IPS-NIHi7 (cell line): Measurements from ENCODE around the gene SLC13A3.
A peak's percentile ranks its signal among the peaks of the same experiment; 100 is the strongest.

ENCODE experiments used
- DNase-seq: peaks from one replicate; pipeline ENCODE4 v3.0.0; 2012; ENCODE audit warnings: mixed read lengths; ENCODE audit errors: extremely low spot score

The SLC13A3 gene

DNA sequence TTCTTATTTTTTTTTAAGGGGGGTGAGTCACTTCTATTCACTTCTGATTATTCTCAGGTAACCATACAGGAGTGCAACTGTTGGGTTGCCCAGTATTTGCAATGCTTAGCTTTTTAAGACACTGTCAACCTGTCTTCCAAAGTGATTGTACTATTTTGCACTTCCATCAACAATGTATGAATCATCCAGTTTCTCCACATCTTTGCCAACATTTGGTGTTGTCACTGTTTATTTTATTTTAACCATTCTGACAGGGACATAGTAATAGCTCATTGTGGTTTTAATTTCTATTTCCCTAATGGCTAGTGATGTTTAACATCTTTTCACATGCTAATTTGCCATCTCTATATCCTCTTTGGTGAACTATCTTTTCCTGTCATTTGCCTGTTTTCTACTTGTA is 1.4 kb upstream of the SLC13A3 start:
- DNase-seq, result no peak

DNA sequence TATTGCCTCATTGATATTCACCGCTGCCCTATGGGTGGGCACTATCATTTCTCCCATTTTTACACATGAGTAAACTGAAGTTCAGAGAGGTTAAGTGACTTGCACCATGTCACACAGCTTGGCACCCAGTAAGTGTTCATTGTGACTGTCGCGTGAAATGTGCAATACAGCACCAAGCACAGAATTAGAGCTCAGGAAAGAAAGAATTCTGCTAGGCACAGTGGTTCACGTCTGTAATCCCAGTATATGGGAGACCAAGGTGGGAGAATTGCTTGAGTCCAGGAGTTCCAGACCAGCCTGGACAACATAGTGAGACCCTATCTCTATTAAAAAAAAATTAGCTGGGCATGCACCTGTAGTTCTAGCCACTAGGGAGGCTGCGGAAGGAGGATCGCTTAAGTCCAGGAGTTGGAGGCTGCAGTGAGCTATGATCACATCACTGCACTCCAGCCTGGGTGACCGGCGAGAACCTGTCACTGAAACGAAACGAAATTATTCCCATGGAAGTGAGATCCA is 626 bp downstream of the SLC13A3 start:
- DNase-seq, result no peak

DNA sequence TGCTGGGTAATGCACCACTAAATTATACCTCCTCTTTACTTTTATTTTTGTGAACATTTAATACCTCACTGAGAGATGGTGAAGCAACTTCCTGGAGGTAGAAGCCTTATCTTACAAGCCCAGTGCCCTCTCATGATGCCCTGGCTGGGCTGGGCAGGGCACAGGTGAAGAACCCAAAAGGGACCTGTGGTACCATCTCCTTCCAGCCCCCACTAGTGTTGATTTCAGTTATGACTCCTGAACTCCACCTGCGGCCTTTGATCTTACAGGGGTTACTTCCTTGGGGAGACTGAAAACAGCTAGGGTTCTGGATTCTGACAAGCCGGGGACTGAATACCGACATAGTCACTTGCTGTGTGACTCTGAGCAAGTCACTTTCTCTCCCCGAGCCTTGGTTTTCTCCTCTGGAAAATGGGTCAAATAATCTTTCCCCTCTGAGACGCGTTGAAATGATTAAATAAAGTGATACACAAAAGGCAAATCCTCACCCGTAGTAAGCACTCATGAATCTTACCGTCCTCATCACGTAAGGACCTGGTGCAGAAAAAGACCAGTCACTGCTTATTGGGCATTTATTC is 1.2 kb downstream of the SLC13A3 start:
- DNase-seq, result no peak

DNA sequence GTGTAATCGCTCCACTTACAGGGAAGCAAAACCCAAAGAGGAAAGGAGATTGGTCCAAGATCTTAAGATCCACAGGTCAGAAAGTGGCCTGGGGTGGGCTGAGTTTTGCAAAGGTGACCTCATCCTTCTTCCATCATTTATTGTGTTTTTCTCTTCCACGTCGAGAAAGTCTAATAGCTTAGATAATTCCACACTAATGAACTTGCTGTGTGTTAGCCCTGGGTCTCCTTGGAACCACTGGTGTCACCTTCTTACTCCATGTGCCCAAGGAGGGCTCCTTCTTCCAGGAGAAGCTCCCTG is 1.7 kb downstream of the SLC13A3 start:
- no peak for DNase-seq

GRCh38 chr20:46648903-46649649 is 2.2 kb downstream of the SLC13A3 start:
- peak; percentile 38 for DNase-seq

- DNase-seq, result no peak
These were observed 3.8 kb downstream of the SLC13A3 start for GRCh38 chr20:46647469-46647868.

DNA sequence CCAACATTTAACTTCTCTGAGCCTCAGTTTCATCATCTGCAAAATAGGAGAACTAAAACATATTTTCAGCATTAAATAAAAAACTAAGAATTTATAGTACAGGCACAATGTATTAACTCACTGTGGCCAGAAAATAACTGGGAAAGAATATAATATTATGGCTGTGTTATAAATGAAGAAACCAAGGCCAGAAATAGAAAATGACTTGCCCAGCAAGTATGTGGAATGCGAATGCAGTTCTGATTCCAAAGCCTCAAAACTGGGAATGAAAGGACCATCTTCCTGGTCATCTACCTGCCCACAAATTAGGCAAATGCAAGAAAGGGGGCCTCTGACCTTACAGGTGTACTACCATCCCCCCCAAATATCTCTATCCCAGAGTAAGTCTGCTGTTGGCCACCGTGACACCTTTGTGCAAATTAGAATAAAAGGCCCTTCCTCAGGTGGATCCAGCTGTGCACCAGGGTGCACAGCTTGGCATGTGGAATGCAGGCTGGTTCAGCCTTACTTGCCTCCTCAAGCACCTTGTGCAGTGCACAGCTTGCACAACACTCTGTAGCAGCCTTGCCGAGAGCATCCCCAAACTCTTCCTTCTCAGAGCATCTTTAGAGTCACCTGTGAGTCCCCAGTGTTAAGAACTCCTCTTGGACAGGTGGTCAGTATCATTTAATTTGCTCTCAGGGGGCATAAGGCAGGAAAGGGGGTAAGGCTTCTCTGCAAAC is 4.4 kb downstream of the SLC13A3 start:
- no peak for DNase-seq

DNA sequence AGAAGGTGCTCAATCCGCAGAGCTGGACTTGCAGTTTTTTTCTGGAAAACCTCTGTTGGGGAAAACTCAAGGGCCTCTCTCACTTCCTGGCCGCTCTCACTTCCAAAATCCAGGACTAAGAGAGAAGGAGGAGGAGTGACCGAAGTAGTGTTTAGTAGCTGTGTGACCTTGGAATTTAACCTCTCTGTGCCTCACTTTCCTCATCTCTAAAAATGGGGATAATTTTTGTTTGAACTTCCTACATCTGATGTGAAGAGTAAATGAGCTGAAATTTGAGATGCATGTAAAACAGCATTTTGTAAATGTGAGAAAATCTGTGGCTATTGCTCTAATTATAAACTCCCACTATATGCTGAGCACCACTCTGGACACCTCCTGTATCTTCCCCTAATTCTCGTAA is 5.1 kb downstream of the SLC13A3 start:
- no peak for DNase-seq

DNA sequence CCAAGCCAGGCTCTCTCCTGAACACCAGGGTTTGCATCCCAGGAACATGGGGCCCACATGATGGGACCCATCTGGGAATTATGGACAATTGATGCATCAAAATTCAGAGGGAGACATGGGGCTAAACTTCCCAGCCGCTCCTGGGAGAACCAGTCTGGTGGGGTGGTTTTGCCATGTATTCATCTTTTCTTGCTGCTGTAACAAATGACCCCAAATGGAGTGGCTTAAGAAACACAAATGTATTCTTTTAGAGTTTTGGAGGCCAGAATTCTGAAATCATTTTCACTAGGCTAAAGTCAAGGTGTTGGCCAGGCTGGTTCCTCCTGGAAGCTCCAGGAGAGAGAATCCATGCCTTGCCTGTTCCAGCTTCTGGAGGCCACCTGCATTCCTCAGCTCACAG is 6.5 kb downstream of the SLC13A3 start:
- no peak for DNase-seq

- no peak for DNase-seq
These were observed 7.1 kb downstream of the SLC13A3 start for GRCh38 chr20:46644160-46644559.

DNA sequence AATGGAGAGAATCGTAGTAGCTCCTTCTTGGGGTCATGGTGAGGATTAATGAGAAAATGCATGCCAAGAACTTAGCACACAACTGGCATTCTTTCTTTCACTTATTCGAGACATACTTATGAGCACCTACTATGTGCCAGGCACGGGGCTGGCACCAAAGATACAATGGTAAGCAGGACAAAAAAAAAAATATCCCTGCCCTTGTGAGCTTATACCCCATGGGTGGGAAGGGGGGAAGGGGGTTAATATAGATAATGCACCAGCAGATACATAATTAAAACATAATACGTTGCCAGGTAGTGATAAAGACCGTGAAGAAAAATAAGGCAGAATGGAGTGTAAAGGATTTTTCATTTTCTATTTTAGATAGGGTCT is 8.3 kb downstream of the SLC13A3 start:
- no peak for DNase-seq

GRCh38 chr20:46642265-46642968 is 8.8 kb downstream of the SLC13A3 start:
- DNase-seq, result no peak

GRCh38 chr20:46641424-46641823 is 9.8 kb downstream of the SLC13A3 start:
- no peak for DNase-seq

- no peak for DNase-seq
These were observed 10.5 kb downstream of the SLC13A3 start for GRCh38 chr20:46640536-46641311.

- DNase-seq, result no peak
These were observed 11.2 kb downstream of the SLC13A3 start for GRCh38 chr20:46640044-46640443.

DNA sequence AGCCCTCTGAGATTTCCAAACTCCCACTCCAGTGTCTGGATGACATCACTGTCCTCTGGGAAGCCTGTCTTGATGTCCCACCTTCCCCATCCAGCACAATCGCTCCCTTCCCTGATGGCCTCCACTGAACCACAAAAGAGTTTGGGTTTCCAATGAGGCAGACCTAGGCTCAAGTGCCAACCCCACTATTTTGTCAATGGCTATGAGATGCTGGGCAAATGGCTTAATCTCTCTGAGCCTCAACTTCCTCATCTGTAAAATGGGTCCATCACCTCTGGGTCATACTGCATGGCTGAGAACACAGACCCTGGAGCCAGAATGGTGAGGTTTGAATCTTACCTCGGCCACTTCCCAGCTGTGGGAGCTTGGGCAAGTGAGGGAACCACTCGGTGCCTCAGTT is 11.7 kb downstream of the SLC13A3 start:
- DNase-seq, result no peak

DNA sequence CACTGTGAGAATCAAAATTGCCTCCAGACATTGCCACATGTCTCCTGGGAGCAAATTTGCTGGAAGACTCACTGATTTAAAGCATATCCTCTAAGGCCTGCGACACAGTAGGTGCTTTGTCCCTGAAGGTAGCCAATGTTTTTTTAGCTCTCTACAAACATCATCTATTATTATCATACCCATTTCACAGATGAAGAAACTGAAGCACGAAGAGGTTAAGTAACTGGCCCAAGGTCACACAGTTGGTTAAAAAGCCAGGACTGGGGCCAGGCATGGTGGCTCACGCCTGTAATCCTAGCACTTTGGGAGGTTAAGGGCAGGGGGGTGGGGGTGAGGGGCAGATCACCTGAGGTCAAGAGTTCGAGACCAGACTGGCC is 12.4 kb downstream of the SLC13A3 start:
- DNase-seq, result no peak

- DNase-seq, result no peak
These were observed 12.9 kb downstream of the SLC13A3 start for GRCh38 chr20:46638134-46638897.

DNA sequence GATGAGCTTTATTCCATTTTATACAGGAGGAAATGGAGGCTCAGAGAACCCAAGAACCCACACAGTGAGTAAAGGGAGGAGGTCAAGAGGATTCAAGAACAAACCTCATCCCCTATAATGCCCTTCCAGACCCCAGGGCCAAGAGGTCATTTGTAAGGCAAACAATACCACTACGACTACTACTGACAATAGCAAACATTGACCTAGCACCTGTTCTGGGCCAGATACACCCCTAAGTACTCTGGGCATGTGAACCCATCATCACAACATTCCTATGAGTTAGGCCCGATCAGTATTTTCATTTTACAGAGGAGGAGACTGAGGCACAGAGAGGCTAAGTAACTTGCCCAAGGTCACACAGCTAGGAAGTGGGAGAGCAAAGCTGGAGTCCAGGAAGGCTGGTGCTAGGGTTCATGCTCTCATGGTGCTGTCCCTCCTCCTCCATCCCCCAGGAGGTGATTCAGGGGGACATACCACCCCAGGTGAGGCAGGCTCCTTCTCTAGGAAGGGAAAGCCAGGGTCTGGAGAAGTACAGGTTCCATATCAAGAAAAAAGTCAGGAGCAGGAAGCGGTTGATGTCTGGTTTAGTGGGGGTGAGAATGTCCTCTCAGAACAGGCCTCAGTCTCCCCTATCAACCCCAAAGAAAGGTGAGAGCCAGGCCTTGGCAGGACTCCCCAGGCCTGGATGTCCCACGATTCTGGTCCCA is 13.7 kb downstream of the SLC13A3 start:
- no peak for DNase-seq

DNA sequence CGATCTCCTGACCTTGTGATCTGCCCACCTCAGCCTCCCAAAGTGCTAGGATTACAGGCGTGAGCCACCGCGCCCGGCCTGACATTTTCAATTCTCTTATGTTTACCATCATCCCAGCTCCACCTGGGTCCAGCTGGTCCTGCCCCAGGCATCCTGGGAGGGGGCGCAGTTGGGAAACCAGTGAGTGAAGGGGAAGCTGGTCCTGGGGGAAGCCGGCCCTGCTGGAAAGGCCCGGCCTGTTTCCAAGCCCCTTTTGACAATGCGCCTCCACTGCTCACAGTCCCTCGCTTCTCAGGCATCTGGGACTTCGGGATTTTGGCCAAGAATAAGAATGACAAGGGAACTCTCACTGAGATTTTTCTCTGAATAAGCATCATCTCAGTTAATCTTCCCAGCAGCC is 14.2 kb downstream of the SLC13A3 start:
- DNase-seq, result no peak
